K562 (cell line): ENCODE data around the gene MARS1.

ENCODE experiments used
- CEBPB ChIP-seq: fragments of 450-650 bp; IDR thresholded peaks from 2 replicates; pipeline ENCODE4 v1.6.1; 2016; ENCODE audit warnings: missing genetic modification characterization, missing compliant biosample characterization
- ESRRB ChIP-seq: fragments of 250-450 bp; sonication (Bioruptor Pico); IDR thresholded peaks from 2 replicates; pipeline ENCODE4 v1.5.0; 2020; ENCODE audit warnings: mild to moderate bottlenecking, moderate library complexity, borderline replicate concordance
- FOS ChIP-seq: IDR thresholded peaks from 3 replicates; pipeline ENCODE4 v1.6.1; 2011; ENCODE audit not compliant: insufficient read length; ENCODE audit errors: extremely low read depth
- FOXA3 ChIP-seq, 2 experiments: fragments of 450-650 bp in 1 of 2; sonication (generic) in 1 of 2; formaldehyde crosslinking; IDR thresholded peaks in 1 of 2; conservative IDR thresholded peaks in 1 of 2; 2 replicates each; pipeline versions ENCODE4 v1.4.0 to v1.8.0; 2020 to 2022; ENCODE audit warnings: mild to moderate bottlenecking in 2 of 2, missing genetic modification reagents in 1 of 2
- POLR2A ChIP-seq: fragments of 450-650 bp; conservative IDR thresholded peaks from 2 replicates; pipeline ENCODE4 v1.6.1; 2016
- SAFB2 ChIP-seq: fragments of 200-400 bp; formaldehyde crosslinking; IDR thresholded peaks from 2 replicates; pipeline ENCODE4 v1.6.1; 2018; ENCODE audit warnings: borderline replicate concordance, low read length, low read depth, moderate library complexity; ENCODE audit not compliant: severe bottlenecking
- YBX1 ChIP-seq: fragments of 450-650 bp; IDR thresholded peaks from 2 replicates; pipeline ENCODE4 v1.7.1; 2016; ENCODE audit warnings: mild to moderate bottlenecking
- ZNF253 ChIP-seq: fragments of 250-450 bp; sonication (Bioruptor Pico); conservative IDR thresholded peaks from 2 replicates; pipeline ENCODE4 v1.6.1; 2021; ENCODE audit warnings: mild to moderate bottlenecking
- TF ChIP-seq, protein P1 (sequence below), 3 experiments: IDR thresholded peaks in 2 of 3; conservative IDR thresholded peaks in 1 of 3; 2 replicates each; pipeline ENCODE4 v1.5.1; 2011 to 2012; ENCODE audit warnings: low read length in 3 of 3, mild to moderate bottlenecking in 3 of 3, control low read depth in 2 of 3, improper control_type of control experiment in 1 of 3, inconsistent platforms in 1 of 3, low read depth in 1 of 3, mixed read lengths in 1 of 3, moderate library complexity in 1 of 3; ENCODE audit not compliant: insufficient read depth in 2 of 3
- TF ChIP-seq, protein P2 (sequence below): sonication (generic); formaldehyde crosslinking; IDR thresholded peaks from 2 replicates; pipeline ENCODE4 v1.9.0; 2022; ENCODE audit warnings: mild to moderate bottlenecking, missing genetic modification reagents
- TF ChIP-seq, protein P3 (sequence below), 3 experiments: fragments of 200-800 bp in 1 of 3; sonication (Bioruptor generic) in 1 of 3; sonication (generic) in 1 of 3; formaldehyde crosslinking in 1 of 3; IDR thresholded peaks; 2 replicates each; pipeline versions ENCODE4 v1.6.1 to v1.8.0; 2016 to 2022; ENCODE audit warnings: mild to moderate bottlenecking in 2 of 3, missing compliant biosample characterization in 2 of 3, missing genetic modification characterization in 2 of 3, missing genetic modification reagents in 1 of 3

DNA sequence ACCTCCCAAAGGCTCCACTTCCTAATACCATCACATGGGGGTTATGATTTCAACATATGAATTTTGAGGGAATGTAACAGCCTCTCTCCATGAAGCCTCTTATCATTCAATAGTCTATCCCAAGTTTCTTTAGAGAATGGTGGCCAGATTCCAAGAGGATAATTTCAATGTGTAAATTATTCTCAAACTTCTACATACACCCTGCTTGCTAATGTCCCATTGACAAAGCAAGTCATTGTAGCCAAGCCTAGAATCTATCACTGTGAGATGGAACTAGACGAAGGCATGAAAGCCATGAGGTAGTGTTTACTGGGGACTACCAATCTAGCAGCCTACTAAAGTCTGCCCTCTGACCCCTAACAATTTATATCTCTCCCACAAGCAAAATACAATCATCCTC is 49.5 kb upstream of the MARS1 start:
- TF ChIP-seq YBX1 (no peak), FOXA3 (CRISPR knock-in tag; conservative IDR thresholded peaks at IDR 0.05 in 1 of 2, IDR thresholded peaks at IDR 0.05 in 1 of 2) (no peak), FOS (no peak), SAFB2 (no peak), POLR2A (no peak), CEBPB (tag) (no peak), ZNF253 (no peak), ESRRB (CRISPR knock-in tag) (no peak)
- TF ChIP-seq, protein P1, sequence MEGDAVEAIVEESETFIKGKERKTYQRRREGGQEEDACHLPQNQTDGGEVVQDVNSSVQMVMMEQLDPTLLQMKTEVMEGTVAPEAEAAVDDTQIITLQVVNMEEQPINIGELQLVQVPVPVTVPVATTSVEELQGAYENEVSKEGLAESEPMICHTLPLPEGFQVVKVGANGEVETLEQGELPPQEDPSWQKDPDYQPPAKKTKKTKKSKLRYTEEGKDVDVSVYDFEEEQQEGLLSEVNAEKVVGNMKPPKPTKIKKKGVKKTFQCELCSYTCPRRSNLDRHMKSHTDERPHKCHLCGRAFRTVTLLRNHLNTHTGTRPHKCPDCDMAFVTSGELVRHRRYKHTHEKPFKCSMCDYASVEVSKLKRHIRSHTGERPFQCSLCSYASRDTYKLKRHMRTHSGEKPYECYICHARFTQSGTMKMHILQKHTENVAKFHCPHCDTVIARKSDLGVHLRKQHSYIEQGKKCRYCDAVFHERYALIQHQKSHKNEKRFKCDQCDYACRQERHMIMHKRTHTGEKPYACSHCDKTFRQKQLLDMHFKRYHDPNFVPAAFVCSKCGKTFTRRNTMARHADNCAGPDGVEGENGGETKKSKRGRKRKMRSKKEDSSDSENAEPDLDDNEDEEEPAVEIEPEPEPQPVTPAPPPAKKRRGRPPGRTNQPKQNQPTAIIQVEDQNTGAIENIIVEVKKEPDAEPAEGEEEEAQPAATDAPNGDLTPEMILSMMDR (IDR thresholded peaks at IDR 0.05 in 2 of 3, conservative IDR thresholded peaks at IDR 0.05 in 1 of 3; ENCODE audit: insufficient read depth in 2 of 3, low read depth in 1 of 3, low read length in 3 of 3) = no peak
- TF ChIP-seq, protein P2, sequence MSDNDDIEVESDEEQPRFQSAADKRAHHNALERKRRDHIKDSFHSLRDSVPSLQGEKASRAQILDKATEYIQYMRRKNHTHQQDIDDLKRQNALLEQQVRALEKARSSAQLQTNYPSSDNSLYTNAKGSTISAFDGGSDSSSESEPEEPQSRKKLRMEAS (CRISPR knock-in tag) = no peak
- TF ChIP-seq, protein P3, sequence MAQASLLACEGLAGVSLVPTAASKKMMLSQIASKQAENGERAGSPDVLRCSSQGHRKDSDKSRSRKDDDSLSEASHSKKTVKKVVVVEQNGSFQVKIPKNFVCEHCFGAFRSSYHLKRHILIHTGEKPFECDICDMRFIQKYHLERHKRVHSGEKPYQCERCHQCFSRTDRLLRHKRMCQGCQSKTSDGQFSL (CRISPR knock-in tag; IDR thresholded peaks at IDR 0.05) = no peak
- TF ChIP-seq, protein P3 (tag; IDR thresholded peaks at IDR 0.05) = no peak
